ENCODE measurements around the gene EIF4H. TPM values are rescaled to one million over a fixed set of nuclear protein-coding genes. Genes with fewer than 3 reads are reported as not detected.

The EIF4H gene
- total and polyA plus RNA-seq, 2 donors = 157 to 164 TPM

- peaks cover 0 to 3% of the 10 kb centered on the region in 2 donors for H3K4me1 ChIP-seq (ENCODE audit: control insufficient read depth in 2 of 2, insufficient read depth in 2 of 2, low read length in 2 of 2)
- 25% methylated on average over 1 of the region's 1 CpG for WGBS
- H3K27ac ChIP-seq (ENCODE audit: low read depth in 1 of 2, low read length in 1 of 2) = no peak overlapping the region
- peaks cover 0 to 15% of the 10 kb centered on the region in 2 donors for H3K9me3 ChIP-seq (ENCODE audit: control insufficient read depth in 2 of 2, insufficient read depth in 1 of 2, low read length in 1 of 2)
- H3K36me3 ChIP-seq (ENCODE audit: control insufficient read depth in 2 of 2, insufficient read depth in 2 of 2, low read length in 1 of 2) = no peaks in the 10 kb centered on the region
- H3K27me3 ChIP-seq (ENCODE audit: control insufficient read depth in 2 of 2, insufficient read depth in 1 of 2, low read length in 1 of 2) = no peaks in the 10 kb centered on the region
- peak in 1 of 9 donors; percentile 13 for DNase-seq (ENCODE audit: low read depth in 6 of 9, low spot score in 9 of 9)
- no peak overlapping the region for H3K4me3 ChIP-seq (ENCODE audit: low read length in 2 of 2)
These were observed 32.5 kb upstream of the EIF4H start for GRCh38 chr7:74141705-74142104.

DNA sequence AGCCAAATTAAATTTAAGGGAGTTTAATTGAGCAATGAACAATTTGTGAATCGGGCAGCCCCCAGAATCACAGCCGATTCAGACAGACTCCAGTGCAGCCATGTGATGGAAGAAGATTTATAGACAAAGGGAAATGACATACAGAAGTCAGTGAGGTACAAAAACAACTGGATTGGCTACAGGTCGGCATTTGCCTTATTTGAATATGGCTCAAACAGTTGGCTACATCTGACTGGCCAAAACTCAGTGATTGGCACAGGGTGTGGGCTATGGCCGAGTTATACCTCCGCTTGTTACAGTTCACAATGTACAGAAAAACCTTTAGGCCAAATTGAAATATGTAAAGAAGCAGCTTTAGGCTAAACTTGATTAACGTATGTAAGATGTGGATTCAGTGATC is 30.8 kb upstream of the EIF4H start:
- Histone ChIP-seq H3K4me1 (ENCODE audit: control insufficient read depth in 2 of 2, insufficient read depth in 2 of 2, low read length in 2 of 2) (peaks cover 0 to 3% of the 10 kb centered on the region in 2 donors), H3K9me3 (ENCODE audit: control insufficient read depth in 2 of 2, insufficient read depth in 1 of 2, low read length in 1 of 2) (peaks cover 0 to 15% of the 10 kb centered on the region in 2 donors), H3K27ac (ENCODE audit: low read depth in 1 of 2, low read length in 1 of 2) (no peak overlapping the region), H3K36me3 (ENCODE audit: control insufficient read depth in 2 of 2, insufficient read depth in 2 of 2, low read length in 1 of 2) (no peaks in the 10 kb centered on the region), H3K4me3 (ENCODE audit: low read length in 2 of 2) (no peak overlapping the region), H3K27me3 (ENCODE audit: control insufficient read depth in 2 of 2, insufficient read depth in 1 of 2, low read length in 1 of 2) (no peaks in the 10 kb centered on the region)
- WGBS = 78% methylated on average over 6 of the region's 6 CpGs
- DNase-seq (ENCODE audit: low read depth in 6 of 9, low spot score in 9 of 9) = no peak

GRCh38 chr7:74148491-74148890 is 25.7 kb upstream of the EIF4H start:
- H3K4me3 ChIP-seq (ENCODE audit: low read length in 2 of 2) = no peak overlapping the region
- DNase-seq (ENCODE audit: low read depth in 6 of 9, low spot score in 9 of 9) = no peak
- no peaks in the 10 kb centered on the region for H3K36me3 ChIP-seq (ENCODE audit: control insufficient read depth in 2 of 2, insufficient read depth in 2 of 2, low read length in 1 of 2)
- H3K27me3 ChIP-seq (ENCODE audit: control insufficient read depth in 2 of 2, insufficient read depth in 1 of 2, low read length in 1 of 2) = no peaks in the 10 kb centered on the region
- H3K4me1 ChIP-seq (ENCODE audit: control insufficient read depth in 2 of 2, insufficient read depth in 2 of 2, low read length in 2 of 2) = no peaks in the 10 kb centered on the region
- peaks cover 0 to 15% of the 10 kb centered on the region in 2 donors for H3K9me3 ChIP-seq (ENCODE audit: control insufficient read depth in 2 of 2, insufficient read depth in 1 of 2, low read length in 1 of 2)
- 94% methylated on average over 1 of the region's 1 CpG for WGBS
- no peak overlapping the region for H3K27ac ChIP-seq (ENCODE audit: low read depth in 1 of 2, low read length in 1 of 2)

GRCh38 chr7:74149071-74149470 is 25.1 kb upstream of the EIF4H start:
- Histone ChIP-seq H3K27ac (ENCODE audit: low read depth in 1 of 2, low read length in 1 of 2) (no peak overlapping the region), H3K4me3 (ENCODE audit: low read length in 2 of 2) (no peak overlapping the region), H3K9me3 (ENCODE audit: control insufficient read depth in 2 of 2, insufficient read depth in 1 of 2, low read length in 1 of 2) (peaks cover 0 to 15% of the 10 kb centered on the region in 2 donors), H3K36me3 (ENCODE audit: control insufficient read depth in 2 of 2, insufficient read depth in 2 of 2, low read length in 1 of 2) (no peaks in the 10 kb centered on the region), H3K4me1 (ENCODE audit: control insufficient read depth in 2 of 2, insufficient read depth in 2 of 2, low read length in 2 of 2) (no peaks in the 10 kb centered on the region), H3K27me3 (ENCODE audit: control insufficient read depth in 2 of 2, insufficient read depth in 1 of 2, low read length in 1 of 2) (no peaks in the 10 kb centered on the region)
- DNase-seq (ENCODE audit: low read depth in 6 of 9, low spot score in 9 of 9) = no peak
- WGBS = 99% methylated on average over 5 of the region's 5 CpGs

- no peak overlapping the region for H3K4me3 ChIP-seq (ENCODE audit: low read length in 2 of 2)
- no peak for DNase-seq (ENCODE audit: low read depth in 6 of 9, low spot score in 9 of 9)
- 98% methylated on average over 1 of the region's 1 CpG for WGBS
These were observed 24.6 kb upstream of the EIF4H start for GRCh38 chr7:74149603-74150002.

GRCh38 chr7:74153736-74154135 is 20.4 kb upstream of the EIF4H start:
- H3K4me1 ChIP-seq (ENCODE audit: control insufficient read depth in 2 of 2, insufficient read depth in 2 of 2, low read length in 2 of 2) = no peaks in the 10 kb centered on the region
- H3K27me3 ChIP-seq (ENCODE audit: control insufficient read depth in 2 of 2, insufficient read depth in 1 of 2, low read length in 1 of 2) = no peaks in the 10 kb centered on the region
- H3K27ac ChIP-seq (ENCODE audit: low read depth in 1 of 2, low read length in 1 of 2) = no peak overlapping the region
- no peaks in the 10 kb centered on the region for H3K9me3 ChIP-seq (ENCODE audit: control insufficient read depth in 2 of 2, insufficient read depth in 1 of 2, low read length in 1 of 2)
- DNase-seq (ENCODE audit: low read depth in 6 of 9, low spot score in 9 of 9) = no peak
- H3K4me3 ChIP-seq (ENCODE audit: low read length in 2 of 2) = no peak overlapping the region
- 95% methylated on average over 9 of the region's 9 CpGs for WGBS
- H3K36me3 ChIP-seq (ENCODE audit: control insufficient read depth in 2 of 2, insufficient read depth in 2 of 2, low read length in 1 of 2) = no peaks in the 10 kb centered on the region

More at GRCh38 chr7:74149603-74150002, 24.6 kb upstream of the EIF4H start:
- Histone ChIP-seq H3K27ac (ENCODE audit: low read depth in 1 of 2, low read length in 1 of 2) (no peak overlapping the region), H3K36me3 (ENCODE audit: control insufficient read depth in 2 of 2, insufficient read depth in 2 of 2, low read length in 1 of 2) (no peaks in the 10 kb centered on the region), H3K4me1 (ENCODE audit: control insufficient read depth in 2 of 2, insufficient read depth in 2 of 2, low read length in 2 of 2) (no peaks in the 10 kb centered on the region), H3K9me3 (ENCODE audit: control insufficient read depth in 2 of 2, insufficient read depth in 1 of 2, low read length in 1 of 2) (peaks cover 0 to 10% of the 10 kb centered on the region in 2 donors), H3K27me3 (ENCODE audit: control insufficient read depth in 2 of 2, insufficient read depth in 1 of 2, low read length in 1 of 2) (no peaks in the 10 kb centered on the region)

GRCh38 chr7:74155810-74156395 is 18.3 kb upstream of the EIF4H start:
- H3K4me3 ChIP-seq (ENCODE audit: low read length in 2 of 2) = no peak overlapping the region
- WGBS = 92% methylated on average over 9 of the region's 9 CpGs
- DNase-seq (ENCODE audit: low read depth in 6 of 9, low spot score in 9 of 9) = no peak
- H3K9me3 ChIP-seq (ENCODE audit: control insufficient read depth in 2 of 2, insufficient read depth in 1 of 2, low read length in 1 of 2) = no peaks in the 10 kb centered on the region
- no peaks in the 10 kb centered on the region for H3K27me3 ChIP-seq (ENCODE audit: control insufficient read depth in 2 of 2, insufficient read depth in 1 of 2, low read length in 1 of 2)
- no peaks in the 10 kb centered on the region for H3K4me1 ChIP-seq (ENCODE audit: control insufficient read depth in 2 of 2, insufficient read depth in 2 of 2, low read length in 2 of 2)
- no peak overlapping the region for H3K27ac ChIP-seq (ENCODE audit: low read depth in 1 of 2, low read length in 1 of 2)
- no peaks in the 10 kb centered on the region for H3K36me3 ChIP-seq (ENCODE audit: control insufficient read depth in 2 of 2, insufficient read depth in 2 of 2, low read length in 1 of 2)

DNA sequence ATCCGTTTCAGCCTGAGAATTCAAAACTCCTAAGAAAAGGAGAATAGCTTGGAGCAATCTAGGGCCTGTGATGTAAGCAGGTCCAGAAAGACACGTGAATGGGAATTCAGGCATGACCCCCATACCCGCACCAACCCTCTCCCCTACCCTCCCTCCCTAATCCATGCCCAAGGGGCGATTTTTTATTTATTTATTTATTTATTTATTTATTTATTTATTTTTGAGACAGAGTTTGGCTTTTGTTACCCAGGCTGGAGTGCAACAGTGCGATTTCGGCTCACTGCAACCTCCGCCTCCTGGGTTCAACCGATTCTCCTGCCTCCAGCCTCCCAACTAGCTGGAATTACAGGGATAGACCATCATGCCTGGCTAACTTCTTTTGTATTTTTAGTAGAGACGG is 16.6 kb upstream of the EIF4H start:
- no peak overlapping the region for H3K27ac ChIP-seq (ENCODE audit: low read depth in 1 of 2, low read length in 1 of 2)
- no peak overlapping the region for H3K4me3 ChIP-seq (ENCODE audit: low read length in 2 of 2)
- no peaks in the 10 kb centered on the region for H3K36me3 ChIP-seq (ENCODE audit: control insufficient read depth in 2 of 2, insufficient read depth in 2 of 2, low read length in 1 of 2)
- H3K4me1 ChIP-seq (ENCODE audit: control insufficient read depth in 2 of 2, insufficient read depth in 2 of 2, low read length in 2 of 2) = no peaks in the 10 kb centered on the region
- DNase-seq (ENCODE audit: low read depth in 6 of 9, low spot score in 9 of 9) = no peak
- no peaks in the 10 kb centered on the region for H3K9me3 ChIP-seq (ENCODE audit: control insufficient read depth in 2 of 2, insufficient read depth in 1 of 2, low read length in 1 of 2)
- 93% methylated on average over 9 of the region's 9 CpGs for WGBS
- H3K27me3 ChIP-seq (ENCODE audit: control insufficient read depth in 2 of 2, insufficient read depth in 1 of 2, low read length in 1 of 2) = no peaks in the 10 kb centered on the region

- Histone ChIP-seq H3K27me3 (ENCODE audit: control insufficient read depth in 2 of 2, insufficient read depth in 1 of 2, low read length in 1 of 2) (no peaks in the 10 kb centered on the region), H3K9me3 (ENCODE audit: control insufficient read depth in 2 of 2, insufficient read depth in 1 of 2, low read length in 1 of 2) (no peaks in the 10 kb centered on the region), H3K4me3 (ENCODE audit: low read length in 2 of 2) (no peak overlapping the region), H3K4me1 (ENCODE audit: control insufficient read depth in 2 of 2, insufficient read depth in 2 of 2, low read length in 2 of 2) (no peaks in the 10 kb centered on the region), H3K27ac (ENCODE audit: low read depth in 1 of 2, low read length in 1 of 2) (no peak overlapping the region), H3K36me3 (ENCODE audit: control insufficient read depth in 2 of 2, insufficient read depth in 2 of 2, low read length in 1 of 2) (no peaks in the 10 kb centered on the region)
- DNase-seq (ENCODE audit: low read depth in 6 of 9, low spot score in 9 of 9) = no peak
- WGBS = 73% methylated on average over 7 of the region's 7 CpGs
These were observed 9.1 kb upstream of the EIF4H start for GRCh38 chr7:74164985-74165456.

All from thymus (tissue), 11 donors.